ENCODE measurements around the gene RHOB. TPM values are rescaled to one million over a fixed set of nuclear protein-coding genes. Genes with fewer than 3 reads are reported as not detected.
A peak's percentile ranks its signal among the peaks of the same experiment; 100 is the strongest.

The RHOB gene
- total RNA-seq, 1 donor from 2014 or later = 16.1 TPM

GRCh38 chr2:20465716-20466394 is 19.0 kb downstream of the RHOB start:
- Histone ChIP-seq H3K79me2 (ENCODE audit: low read depth) (no peaks in the 10 kb centered on the region), H3K36me3 (no peaks in the 10 kb centered on the region), H3K4me2 (no peak overlapping the region), H3K4me1 (no peaks in the 10 kb centered on the region), H3K9me3 (ENCODE audit: low read depth) (no peaks in the 10 kb centered on the region), H3K4me3 (no peak overlapping the region), H3K9ac (no peak overlapping the region), H2AFZ (replicated peaks) (no peak overlapping the region), H3K27me3 (no peaks in the 10 kb centered on the region), H4K20me1 (ENCODE audit: low read depth) (no peaks in the 10 kb centered on the region), H3K27ac (no peak overlapping the region), H3F3A (ENCODE audit: low read depth) (no peaks in the 10 kb centered on the region)
- Mint-ChIP-seq H3K9me3 (peaks cover 14% of the 10 kb centered on the region), H3K27me3 (ENCODE audit: insufficient read depth, low read depth) (peaks cover 13% of the 10 kb centered on the region), H3K4me3 (peak overlapping the region; percentile 28), H3K4me1 (peaks cover 37% of the 10 kb centered on the region), H3K36me3 (peaks cover 5% of the 10 kb centered on the region), H3K27ac (peak overlapping the region; percentile 75)
- TF ChIP-seq EZH2phosphoT487 (IDR thresholded peaks at IDR 0.05) (no peak), CTCF (IDR thresholded peaks at IDR 0.05) (no peak), EZH2 (IDR thresholded peaks at IDR 0.05) (no peak)
- no peak for DNase-seq (ENCODE audit: low spot score)

- H3K9me3 ChIP-seq (ENCODE audit: low read depth) = no peaks in the 10 kb centered on the region
Measured at GRCh38 chr2:20467789-20468548, 21.1 kb downstream of the RHOB start.

More at GRCh38 chr2:20467789-20468548, 21.1 kb downstream of the RHOB start:
- Histone ChIP-seq H3K9ac (no peak overlapping the region), H3K27me3 (no peaks in the 10 kb centered on the region), H3K36me3 (no peaks in the 10 kb centered on the region), H4K20me1 (ENCODE audit: low read depth) (no peaks in the 10 kb centered on the region), H3K79me2 (ENCODE audit: low read depth) (no peaks in the 10 kb centered on the region), H3K4me1 (no peaks in the 10 kb centered on the region), H3K4me2 (no peak overlapping the region), H3K4me3 (no peak overlapping the region), H2AFZ (replicated peaks) (no peak overlapping the region), H3K27ac (no peak overlapping the region), H3F3A (ENCODE audit: low read depth) (no peaks in the 10 kb centered on the region)
- peaks cover 12% of the 10 kb centered on the region for H3K27me3 Mint-ChIP-seq (ENCODE audit: insufficient read depth, low read depth)
- H3K9me3 Mint-ChIP-seq = no peaks in the 10 kb centered on the region
- no peaks in the 10 kb centered on the region for H3K36me3 Mint-ChIP-seq
- peaks cover 57% of the 10 kb centered on the region for H3K4me1 Mint-ChIP-seq
- DNase-seq (ENCODE audit: low spot score) = no peak
- TF ChIP-seq EZH2 (IDR thresholded peaks at IDR 0.05) (no peak), CTCF (IDR thresholded peaks at IDR 0.05) (no peak), EZH2phosphoT487 (IDR thresholded peaks at IDR 0.05) (no peak)
- no peak overlapping the region for H3K4me3 Mint-ChIP-seq
- no peak overlapping the region for H3K27ac Mint-ChIP-seq
